Glutamatergic neuron (in vitro differentiated cells): ENCODE data around the gene SPON1. TPM values are rescaled to one million over a fixed set of nuclear protein-coding genes. Genes with fewer than 3 reads are reported as not detected.

Experiments used
- DNase-seq: peaks from one replicate; pipeline ENCODE4 v3.0.0; 2022
- H3K27ac Mint-ChIP-seq: one replicate; pipeline ENCODE4 v1.8.0; 2020; ENCODE audit warnings: mild to moderate bottlenecking, mixed read lengths, inconsistent platforms; ENCODE audit not compliant: unreplicated experiment
- H3K27me3 Mint-ChIP-seq: one replicate; pipeline ENCODE4 v1.8.0; 2020; ENCODE audit warnings: mild to moderate bottlenecking, moderate library complexity, mixed read lengths, inconsistent platforms; ENCODE audit not compliant: unreplicated experiment
- H3K36me3 Mint-ChIP-seq: one replicate; pipeline ENCODE4 v1.8.0; 2020; ENCODE audit warnings: mild to moderate bottlenecking, mixed read lengths, inconsistent platforms; ENCODE audit not compliant: unreplicated experiment
- H3K4me1 Mint-ChIP-seq: one replicate; pipeline ENCODE4 v1.8.0; 2020; ENCODE audit warnings: mild to moderate bottlenecking, low read depth, mixed read lengths, inconsistent platforms; ENCODE audit not compliant: unreplicated experiment
- H3K4me3 Mint-ChIP-seq: one replicate; pipeline ENCODE4 v1.8.0; 2020; ENCODE audit warnings: mild to moderate bottlenecking, mixed read lengths, inconsistent platforms; ENCODE audit not compliant: unreplicated experiment
- H3K9me3 Mint-ChIP-seq: one replicate; pipeline ENCODE4 v1.8.0; 2020; ENCODE audit warnings: mild to moderate bottlenecking, moderate library complexity, mixed read lengths, inconsistent platforms; ENCODE audit not compliant: unreplicated experiment
- total RNA-seq: library from RNA; stranded (reverse); fragmentation: NEBNext Ultra II Directional; extraction: Animal tissue kit (Norgen Biotek cat#: 25700); gene quantifications from one replicate; pipeline ENCODE4 v1.2.1, GENCODE V29; 2021; ENCODE audit not compliant: unreplicated experiment
- TF ChIP-seq, protein P1 (sequence below): fragments of 200-600 bp; sonication (generic); IDR thresholded peaks from one replicate; pipeline ENCODE4 v1.5.0; 2021; ENCODE audit not compliant: partially characterized antibody, unreplicated experiment

The SPON1 gene
- total RNA-seq, 1 donor from 2014 or later: 0.81 TPM

- no peak overlapping the region for H3K27ac Mint-ChIP-seq
- no peak overlapping the region for H3K4me3 Mint-ChIP-seq
- H3K27me3 Mint-ChIP-seq: peaks cover 2% of the 10 kb centered on the region
- no peaks in the 10 kb centered on the region for H3K4me1 Mint-ChIP-seq
- no peaks in the 10 kb centered on the region for H3K36me3 Mint-ChIP-seq
- no peak for DNase-seq
- TF ChIP-seq, protein P1, sequence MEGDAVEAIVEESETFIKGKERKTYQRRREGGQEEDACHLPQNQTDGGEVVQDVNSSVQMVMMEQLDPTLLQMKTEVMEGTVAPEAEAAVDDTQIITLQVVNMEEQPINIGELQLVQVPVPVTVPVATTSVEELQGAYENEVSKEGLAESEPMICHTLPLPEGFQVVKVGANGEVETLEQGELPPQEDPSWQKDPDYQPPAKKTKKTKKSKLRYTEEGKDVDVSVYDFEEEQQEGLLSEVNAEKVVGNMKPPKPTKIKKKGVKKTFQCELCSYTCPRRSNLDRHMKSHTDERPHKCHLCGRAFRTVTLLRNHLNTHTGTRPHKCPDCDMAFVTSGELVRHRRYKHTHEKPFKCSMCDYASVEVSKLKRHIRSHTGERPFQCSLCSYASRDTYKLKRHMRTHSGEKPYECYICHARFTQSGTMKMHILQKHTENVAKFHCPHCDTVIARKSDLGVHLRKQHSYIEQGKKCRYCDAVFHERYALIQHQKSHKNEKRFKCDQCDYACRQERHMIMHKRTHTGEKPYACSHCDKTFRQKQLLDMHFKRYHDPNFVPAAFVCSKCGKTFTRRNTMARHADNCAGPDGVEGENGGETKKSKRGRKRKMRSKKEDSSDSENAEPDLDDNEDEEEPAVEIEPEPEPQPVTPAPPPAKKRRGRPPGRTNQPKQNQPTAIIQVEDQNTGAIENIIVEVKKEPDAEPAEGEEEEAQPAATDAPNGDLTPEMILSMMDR: no peak
- peaks cover 1% of the 10 kb centered on the region for H3K9me3 Mint-ChIP-seq
These were observed 291.3 kb downstream of the SPON1 start for GRCh38 chr11:14253840-14254239.

- H3K4me1 Mint-ChIP-seq: no peaks in the 10 kb centered on the region
These were observed 292.2 kb downstream of the SPON1 start for GRCh38 chr11:14254533-14255237.

DNA sequence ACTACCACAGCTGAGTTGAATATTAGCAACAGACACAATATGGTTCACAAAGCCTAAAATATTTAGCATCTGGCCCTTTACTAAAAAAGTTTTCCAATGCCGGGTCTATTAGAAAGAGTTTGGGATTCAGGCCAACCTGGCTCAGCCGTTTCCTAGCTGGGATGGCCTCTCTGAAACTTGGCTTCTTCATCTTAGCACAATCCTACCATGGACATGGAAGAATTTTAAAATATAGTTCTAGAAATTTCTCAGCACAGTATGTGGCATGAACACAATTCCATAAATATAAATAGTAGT lies 292.7 kb downstream of the SPON1 start:
- H3K27me3 Mint-ChIP-seq: peaks cover 4% of the 10 kb centered on the region
- H3K4me1 Mint-ChIP-seq: no peaks in the 10 kb centered on the region
- no peaks in the 10 kb centered on the region for H3K36me3 Mint-ChIP-seq
- no peak for DNase-seq
- no peak overlapping the region for H3K4me3 Mint-ChIP-seq
- peaks cover 1% of the 10 kb centered on the region for H3K9me3 Mint-ChIP-seq
- TF ChIP-seq, protein P1: no peak
- H3K27ac Mint-ChIP-seq: no peak overlapping the region

More at GRCh38 chr11:14254533-14255237, 292.2 kb downstream of the SPON1 start:
- no peak for DNase-seq
- no peak overlapping the region for H3K27ac Mint-ChIP-seq
- H3K36me3 Mint-ChIP-seq: no peaks in the 10 kb centered on the region
- TF ChIP-seq, protein P1: no peak
- H3K27me3 Mint-ChIP-seq: peaks cover 4% of the 10 kb centered on the region
- no peak overlapping the region for H3K4me3 Mint-ChIP-seq
- H3K9me3 Mint-ChIP-seq: peaks cover 1% of the 10 kb centered on the region

- Mint-ChIP-seq H3K4me3 (no peak overlapping the region), H3K4me1 (no peaks in the 10 kb centered on the region), H3K27me3 (peaks cover 2% of the 10 kb centered on the region), H3K36me3 (no peaks in the 10 kb centered on the region), H3K27ac (no peak overlapping the region), H3K9me3 (no peaks in the 10 kb centered on the region)
- TF ChIP-seq, protein P1: no peak
- DNase-seq: no peak
These were observed 295.9 kb downstream of the SPON1 start for GRCh38 chr11:14258221-14258935.

GRCh38 chr11:14259186-14259784 lies 296.8 kb downstream of the SPON1 start:
- no peak overlapping the region for H3K4me3 Mint-ChIP-seq
- no peaks in the 10 kb centered on the region for H3K9me3 Mint-ChIP-seq
- no peak overlapping the region for H3K27ac Mint-ChIP-seq
- no peaks in the 10 kb centered on the region for H3K36me3 Mint-ChIP-seq
- no peak for DNase-seq
- H3K4me1 Mint-ChIP-seq: no peaks in the 10 kb centered on the region
- TF ChIP-seq, protein P1: no peak
- H3K27me3 Mint-ChIP-seq: peaks cover 2% of the 10 kb centered on the region
